ENCODE measurements around the gene CYTH2. TPM values are rescaled to one million over a fixed set of nuclear protein-coding genes. Genes with fewer than 3 reads are reported as not detected.

Gene CYTH2
- polyA plus RNA-seq, 1 experiment, result 65.8 TPM

GRCh38 chr19:48478339-48479256 lies 9.4 kb downstream of the CYTH2 start:
- no peak for TF ChIP-seq CTCF (IDR thresholded peaks at IDR 0.05; ENCODE audit: insufficient read depth, low read depth, low read length)
- POLR2A ChIA-PET, result no interaction called here
- DNase-seq (ENCODE audit: low read depth), result no peak
- no peak overlapping the region for H3K4me3 ChIP-seq (ENCODE audit: low read depth, low read length)
- no peaks in the 10 kb centered on the region for H3K27me3 ChIP-seq (ENCODE audit: control insufficient read depth, insufficient read depth, low read length)
- peaks cover 36% of the 10 kb centered on the region for H3K36me3 ChIP-seq (ENCODE audit: control insufficient read depth, insufficient read depth, low read length)
- CTCF ChIA-PET, result interaction anchor here (1.0 to 3.7 kb wide), 3 partner anchors 8 to 87 kb away, joined by 3 to 25 read pairs (median 8); partner anchors contain the start of gene KDELR1

GRCh38 chr19:48479686-48480085 lies 10.5 kb downstream of the CYTH2 start:
- H3K4me3 ChIP-seq (ENCODE audit: low read depth, low read length), result no peak overlapping the region

GRCh38 chr19:48480183-48480557 lies 11.0 kb downstream of the CYTH2 start:
- peaks cover 21% of the 10 kb centered on the region for H3K36me3 ChIP-seq (ENCODE audit: control insufficient read depth, insufficient read depth, low read length)
- TF ChIP-seq CTCF (IDR thresholded peaks at IDR 0.05; ENCODE audit: insufficient read depth, low read depth, low read length), result no peak
- CTCF ChIA-PET, result interaction anchor here (1.0 to 3.7 kb wide), 4 partner anchors 10 to 107 kb away, joined by 3 to 25 read pairs (median 6); partner anchors contain the start of gene KDELR1
- POLR2A ChIA-PET, result no interaction called here
- peak overlapping the region; percentile 40 for H3K4me3 ChIP-seq (ENCODE audit: low read depth, low read length)
- DNase-seq (ENCODE audit: low read depth), result no peak
- H3K27me3 ChIP-seq (ENCODE audit: control insufficient read depth, insufficient read depth, low read length), result no peaks in the 10 kb centered on the region

More at GRCh38 chr19:48479686-48480085, 10.5 kb downstream of the CYTH2 start:
- peaks cover 25% of the 10 kb centered on the region for H3K36me3 ChIP-seq (ENCODE audit: control insufficient read depth, insufficient read depth, low read length)
- ChIA-PET CTCF (interaction anchor here (1.0 to 3.7 kb wide), 4 partner anchors 9 to 107 kb away, joined by 3 to 25 read pairs (median 6); partner anchors contain the start of gene KDELR1), POLR2A (no interaction called here)
- TF ChIP-seq CTCF (IDR thresholded peaks at IDR 0.05; ENCODE audit: insufficient read depth, low read depth, low read length), result no peak
- DNase-seq (ENCODE audit: low read depth), result no peak
- H3K27me3 ChIP-seq (ENCODE audit: control insufficient read depth, insufficient read depth, low read length), result no peaks in the 10 kb centered on the region

- POLR2A ChIA-PET, result interaction anchor here (0.6 kb wide), 1 partner anchor 215 kb away, joined by 16 read pairs; no protein-coding TSS in a partner anchor
Measured at GRCh38 chr19:48480558-48481500, 11.7 kb downstream of the CYTH2 start.

More at GRCh38 chr19:48480558-48481500, 11.7 kb downstream of the CYTH2 start:
- Histone ChIP-seq H3K36me3 (ENCODE audit: control insufficient read depth, insufficient read depth, low read length) (peaks cover 15% of the 10 kb centered on the region), H3K4me3 (ENCODE audit: low read depth, low read length) (peak overlapping the region; percentile 40), H3K27me3 (ENCODE audit: control insufficient read depth, insufficient read depth, low read length) (no peaks in the 10 kb centered on the region)
- DNase-seq (ENCODE audit: low read depth), result no peak
- no peak for TF ChIP-seq CTCF (IDR thresholded peaks at IDR 0.05; ENCODE audit: insufficient read depth, low read depth, low read length)
- CTCF ChIA-PET, result interaction anchor here (1.2 to 3.7 kb wide), 5 partner anchors 9 to 161 kb away, joined by 3 to 25 read pairs (median 4); no protein-coding TSS in a partner anchor
